A673 (cell line): ENCODE data around the gene MEG3. TPM values are rescaled to one million over a fixed set of nuclear protein-coding genes. Genes with fewer than 3 reads are reported as not detected.

Experiments used
- BruUV-seq: library from RNA; stranded (reverse); fragments of 400-500 nt; replicated peaks from 2 replicates; lab custom pipeline; 2021; lab: Mats Ljungman, UMichigan
- CTCF ChIA-PET: fragments of 300-600 bp; sonication (Branson Sonifier 250); formaldehyde crosslinking; loops from one replicate; lab custom pipeline; 2022; ENCODE audit warnings: antibody characterized with exemption; lab: Charles Lee
- POLR2A ChIA-PET: fragments of 300-600 bp; sonication (Branson Sonifier 250); formaldehyde crosslinking; loops from one replicate; lab custom pipeline; 2022; ENCODE audit warnings: antibody characterized with exemption; ENCODE audit not compliant: low non-redundant PET; lab: Charles Lee
- DNase-seq: peaks from one replicate; pipeline ENCODE4 v3.0.0-alpha.2; 2015; ENCODE audit warnings: low spot score
- H3K27ac ChIP-seq: fragments of 200-600 bp; sonication (generic); 2 replicates; pipeline ENCODE4 v1.5.1; 2016; ENCODE audit warnings: mixed run types, low read depth, mild to moderate bottlenecking, mixed read lengths, antibody characterized with exemption, low read length; ENCODE audit not compliant: poor library complexity, severe bottlenecking
- H3K27me3 ChIP-seq: fragments of 200-600 bp; sonication (generic); replicated peaks from 2 replicates; pipeline ENCODE4 v1.6.1; 2017; ENCODE audit warnings: mixed run types, low read depth, mild to moderate bottlenecking, mixed read lengths, antibody characterized with exemption, low read length; ENCODE audit not compliant: insufficient read depth, poor library complexity
- H3K36me3 ChIP-seq: fragments of 200-600 bp; sonication (generic); 2 replicates; pipeline ENCODE4 v1.6.1; 2016; ENCODE audit warnings: mixed run types, mild to moderate bottlenecking, mixed read lengths, antibody characterized with exemption, low read length; ENCODE audit not compliant: insufficient read depth, poor library complexity, severe bottlenecking
- H3K4me1 ChIP-seq: fragments of 200-600 bp; sonication (generic); 2 replicates; pipeline ENCODE4 v1.6.1; 2017; ENCODE audit warnings: mixed run types, mild to moderate bottlenecking, mixed read lengths, antibody characterized with exemption, low read length; ENCODE audit not compliant: insufficient read depth, poor library complexity, severe bottlenecking
- H3K4me3 ChIP-seq: fragments of 200-600 bp; sonication (generic); 2 replicates; pipeline ENCODE4 v1.5.1; 2016; ENCODE audit warnings: low read depth, mixed run types, mild to moderate bottlenecking, mixed read lengths, low read length; ENCODE audit not compliant: poor library complexity, severe bottlenecking
- H3K9me3 ChIP-seq: fragments of 200-600 bp; sonication (generic); 2 replicates; pipeline ENCODE4 v1.6.1; 2016; ENCODE audit warnings: mixed run types, low read depth, mild to moderate bottlenecking, mixed read lengths, antibody characterized with exemption, low read length; ENCODE audit not compliant: poor library complexity, severe bottlenecking
- EZH2 ChIP-seq: fragments of 200-600 bp; sonication (generic); IDR thresholded peaks from 2 replicates; pipeline ENCODE4 v1.6.1; 2017; ENCODE audit warnings: borderline replicate concordance, low read depth, mild to moderate bottlenecking, mixed read lengths, antibody characterized with exemption, low read length; ENCODE audit not compliant: poor library complexity, severe bottlenecking
- intact Hi-C: fragments of 100-400 bp; cut with micrococcal nuclease; formaldehyde crosslinking; loops from one replicate; pipeline ENCODE4 v1.10.0; 2022; ENCODE audit not compliant: unreplicated experiment
- total RNA-seq: library from RNA; stranded (reverse); gene quantifications from 2 replicates; pipeline ENCODE4 v1.2.3, GENCODE V29; 2021
- TF ChIP-seq, protein P1 (sequence below): fragments of 300-800, 200-600 bp; sonication (generic); conservative IDR thresholded peaks from 2 replicates; pipeline ENCODE4 v1.5.1; 2017; ENCODE audit warnings: low read depth, mild to moderate bottlenecking, antibody characterized with exemption, low read length, moderate library complexity, mixed read lengths

MEG3 gene
- total RNA-seq, 1 experiment from 2014 or later, result 58.7 TPM

DNA sequence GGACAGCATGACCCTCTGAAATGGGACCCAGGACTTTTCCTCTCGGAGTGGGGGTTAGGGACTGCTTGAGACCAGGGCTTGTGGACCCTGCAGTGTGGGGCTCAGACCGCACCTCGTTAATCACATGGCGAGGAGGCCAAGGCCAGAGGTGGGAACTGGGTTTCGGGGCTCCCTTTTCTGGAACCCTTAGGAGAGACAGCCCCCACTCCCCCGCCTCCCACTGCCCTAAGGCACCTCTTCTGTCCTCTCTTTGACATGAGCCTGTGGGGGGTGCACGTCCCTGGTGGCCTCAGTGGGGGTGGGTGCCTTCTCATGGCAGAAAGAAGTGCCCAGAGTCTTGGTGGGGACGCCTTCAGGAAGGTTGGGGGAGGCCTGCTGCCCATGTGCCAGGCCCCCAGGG is 53.3 kb downstream of the MEG3 start:
- H3K4me3 ChIP-seq, result no peak overlapping the region
- no TSS peak for BruUV-seq
- no peak for DNase-seq
- H3K27me3 ChIP-seq, result no peaks in the 10 kb centered on the region
- intact Hi-C loops, result no loop called here
- no peaks in the 10 kb centered on the region for H3K9me3 ChIP-seq
- ChIA-PET CTCF (no interaction called here), POLR2A (no interaction called here)
- TF ChIP-seq EZH2, result no peak
- H3K27ac ChIP-seq, result no peak overlapping the region
- H3K36me3 ChIP-seq, result no peaks in the 10 kb centered on the region
- no peaks in the 10 kb centered on the region for H3K4me1 ChIP-seq

DNA sequence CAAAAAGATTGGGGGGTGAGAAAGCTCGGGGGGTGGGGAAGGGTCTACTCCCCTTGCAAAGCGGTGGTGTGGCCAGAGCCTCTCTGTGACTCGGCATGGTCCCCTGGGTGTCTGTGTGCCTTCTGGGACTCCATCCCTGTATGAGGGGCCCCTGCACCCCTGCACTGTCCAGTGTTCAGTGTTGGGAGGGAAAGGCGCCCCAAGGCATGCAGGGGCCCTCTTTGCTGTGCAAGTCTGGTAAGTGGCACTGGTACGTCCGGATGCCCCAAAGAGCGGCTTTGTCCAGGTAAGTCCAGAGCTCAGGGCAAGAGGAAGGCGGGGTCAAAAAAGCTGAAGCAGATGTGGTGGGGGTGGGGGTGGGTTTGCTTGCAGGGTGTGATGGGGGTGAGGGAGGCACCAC is 53.9 kb downstream of the MEG3 start:
- Histone ChIP-seq H3K4me3 (no peak overlapping the region), H3K27me3 (no peaks in the 10 kb centered on the region), H3K9me3 (no peaks in the 10 kb centered on the region), H3K36me3 (no peaks in the 10 kb centered on the region), H3K4me1 (no peaks in the 10 kb centered on the region), H3K27ac (no peak overlapping the region)
- no peak for DNase-seq
- intact Hi-C loops, result no loop called here
- ChIA-PET CTCF (no interaction called here), POLR2A (no interaction called here)
- BruUV-seq, result no TSS peak
- TF ChIP-seq EZH2, result no peak
- TF ChIP-seq, protein P1, sequence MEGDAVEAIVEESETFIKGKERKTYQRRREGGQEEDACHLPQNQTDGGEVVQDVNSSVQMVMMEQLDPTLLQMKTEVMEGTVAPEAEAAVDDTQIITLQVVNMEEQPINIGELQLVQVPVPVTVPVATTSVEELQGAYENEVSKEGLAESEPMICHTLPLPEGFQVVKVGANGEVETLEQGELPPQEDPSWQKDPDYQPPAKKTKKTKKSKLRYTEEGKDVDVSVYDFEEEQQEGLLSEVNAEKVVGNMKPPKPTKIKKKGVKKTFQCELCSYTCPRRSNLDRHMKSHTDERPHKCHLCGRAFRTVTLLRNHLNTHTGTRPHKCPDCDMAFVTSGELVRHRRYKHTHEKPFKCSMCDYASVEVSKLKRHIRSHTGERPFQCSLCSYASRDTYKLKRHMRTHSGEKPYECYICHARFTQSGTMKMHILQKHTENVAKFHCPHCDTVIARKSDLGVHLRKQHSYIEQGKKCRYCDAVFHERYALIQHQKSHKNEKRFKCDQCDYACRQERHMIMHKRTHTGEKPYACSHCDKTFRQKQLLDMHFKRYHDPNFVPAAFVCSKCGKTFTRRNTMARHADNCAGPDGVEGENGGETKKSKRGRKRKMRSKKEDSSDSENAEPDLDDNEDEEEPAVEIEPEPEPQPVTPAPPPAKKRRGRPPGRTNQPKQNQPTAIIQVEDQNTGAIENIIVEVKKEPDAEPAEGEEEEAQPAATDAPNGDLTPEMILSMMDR, result no peak

DNA sequence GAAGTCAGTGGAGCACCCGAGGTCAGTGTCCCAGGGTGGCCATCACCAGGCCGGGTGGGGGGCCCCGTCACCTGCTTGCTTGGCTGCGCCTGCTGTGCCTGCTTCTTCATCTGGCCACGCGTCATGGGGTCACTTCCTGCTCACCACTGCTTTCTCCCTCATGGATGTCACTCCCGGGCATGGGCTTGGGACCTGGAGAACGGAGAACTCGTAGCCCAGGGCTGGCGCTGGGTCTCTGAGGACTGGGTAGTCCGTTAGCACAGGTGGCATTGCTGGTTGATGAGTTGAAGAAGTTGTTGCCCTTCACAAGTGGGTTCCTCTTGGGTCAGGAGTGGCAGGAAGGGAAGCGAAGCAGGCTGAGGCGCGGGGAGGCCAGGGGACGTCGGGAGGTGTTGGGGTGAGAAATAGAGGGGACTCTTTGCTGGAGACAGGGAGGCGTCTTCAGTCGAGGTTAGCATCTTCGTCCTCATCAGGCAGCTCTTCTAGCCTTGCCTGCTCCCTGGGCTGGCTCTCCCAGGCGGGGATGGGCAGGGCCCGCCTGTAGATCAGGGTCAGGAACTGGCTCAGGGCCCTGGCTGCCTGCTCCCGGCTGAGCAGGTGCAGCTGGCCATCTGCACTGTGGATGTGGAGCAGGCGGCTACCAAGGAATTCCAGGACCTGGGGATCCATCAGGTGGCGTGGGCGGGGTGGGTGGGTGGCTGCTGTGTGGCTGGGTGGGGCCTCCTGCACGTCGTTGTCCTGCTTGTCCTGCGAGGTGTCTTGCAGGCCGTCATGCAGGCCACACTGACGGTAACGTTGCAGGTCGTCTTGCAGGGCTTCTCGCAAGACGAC is 54.6 kb downstream of the MEG3 start:
- Histone ChIP-seq H3K27me3 (no peaks in the 10 kb centered on the region), H3K4me1 (peaks cover 1% of the 10 kb centered on the region), H3K9me3 (no peaks in the 10 kb centered on the region), H3K36me3 (no peaks in the 10 kb centered on the region), H3K27ac (no peak overlapping the region), H3K4me3 (no peak overlapping the region)
- BruUV-seq, result no TSS peak
- intact Hi-C loops, result no loop called here
- TF ChIP-seq, protein P1, result no peak
- no peak for TF ChIP-seq EZH2
- ChIA-PET POLR2A (no interaction called here), CTCF (no interaction called here)
- no peak for DNase-seq
